LoVo (cell line): Measurements from ENCODE around the gene TDRD3.

Source experiments
- DNase-seq: peaks from one replicate; pipeline ENCODE4 v3.0.0-alpha.2; 2016; ENCODE audit warnings: low spot score

TDRD3 gene

DNA sequence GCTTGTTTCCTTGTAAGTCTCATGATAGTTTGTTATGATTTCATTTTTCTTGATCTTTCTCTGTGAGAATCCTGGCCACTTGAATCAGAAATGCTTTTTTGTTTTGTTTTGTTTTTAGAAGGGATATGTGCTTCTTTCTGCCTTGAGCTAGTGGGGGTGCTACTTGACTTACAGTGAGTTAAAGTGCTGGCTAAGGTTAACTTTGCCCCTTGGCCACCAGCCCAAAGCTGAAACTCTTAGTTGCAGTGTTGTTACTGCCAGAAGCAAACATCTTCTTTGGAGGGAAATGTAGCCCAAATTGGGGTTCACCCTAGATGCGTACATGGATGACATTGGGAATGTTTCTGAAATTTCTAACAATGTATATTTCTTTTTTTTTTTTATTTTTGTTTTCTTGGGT lies 57.4 kb downstream of the TDRD3 start:
- DNase-seq = no peak

DNA sequence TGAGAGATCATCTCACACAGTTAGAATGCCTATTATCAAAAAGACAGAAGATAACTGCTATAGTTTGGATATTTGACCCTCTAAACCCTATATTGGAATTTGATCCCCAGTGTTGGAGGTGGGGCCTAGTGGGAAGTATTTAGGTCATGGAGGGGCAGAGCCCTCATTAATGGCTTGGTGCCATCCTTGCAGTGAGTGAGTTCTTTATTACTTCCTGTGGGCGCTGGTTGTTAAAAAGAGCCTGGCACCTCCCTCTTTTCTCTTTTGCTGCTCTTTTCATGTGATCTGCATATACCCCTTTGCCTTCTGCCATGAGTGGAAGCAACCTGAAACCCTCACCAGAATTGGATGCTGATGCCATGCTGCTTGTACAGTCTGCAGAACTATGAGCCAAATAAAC lies 66.8 kb downstream of the TDRD3 start:
- no peak for DNase-seq

DNA sequence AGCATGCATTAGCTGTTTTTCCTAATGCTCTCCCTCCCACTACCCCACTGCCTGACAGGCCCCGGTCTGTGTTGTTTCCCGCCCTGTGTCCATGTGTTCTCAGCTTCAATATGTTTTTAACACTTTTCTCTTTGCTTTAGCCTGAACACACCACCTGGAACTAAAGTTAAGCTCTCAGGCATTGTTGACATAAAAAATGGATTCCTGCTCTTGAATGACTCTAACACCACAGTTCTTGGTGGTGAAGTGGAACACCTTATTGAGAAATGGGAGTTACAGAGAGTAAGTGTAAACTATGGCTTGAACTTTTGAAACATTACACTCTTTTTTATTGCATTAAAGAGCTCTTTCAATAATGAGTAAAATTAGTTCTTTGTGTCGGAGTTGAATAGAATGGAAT lies 70.1 kb downstream of the TDRD3 start:
- no peak for DNase-seq

DNA sequence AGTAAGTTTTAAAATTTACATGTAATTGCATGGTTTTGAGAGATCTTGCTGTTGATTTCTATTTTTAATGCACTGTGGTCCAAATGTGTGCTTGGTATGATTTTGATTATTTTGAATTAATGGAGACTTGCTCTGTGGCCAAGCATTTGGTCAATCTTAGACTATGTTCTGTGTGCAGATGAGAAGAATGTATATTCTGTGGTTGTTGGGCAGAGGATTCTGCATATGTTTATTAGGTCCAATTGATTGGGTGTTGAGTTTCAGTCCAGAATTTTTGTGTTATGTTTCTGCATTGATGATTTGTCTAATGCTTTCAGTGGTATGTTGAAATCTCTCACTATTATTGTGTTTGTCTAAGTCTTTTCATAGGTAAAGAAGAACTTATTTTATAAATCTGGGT lies 82.3 kb downstream of the TDRD3 start:
- no peak for DNase-seq

DNA sequence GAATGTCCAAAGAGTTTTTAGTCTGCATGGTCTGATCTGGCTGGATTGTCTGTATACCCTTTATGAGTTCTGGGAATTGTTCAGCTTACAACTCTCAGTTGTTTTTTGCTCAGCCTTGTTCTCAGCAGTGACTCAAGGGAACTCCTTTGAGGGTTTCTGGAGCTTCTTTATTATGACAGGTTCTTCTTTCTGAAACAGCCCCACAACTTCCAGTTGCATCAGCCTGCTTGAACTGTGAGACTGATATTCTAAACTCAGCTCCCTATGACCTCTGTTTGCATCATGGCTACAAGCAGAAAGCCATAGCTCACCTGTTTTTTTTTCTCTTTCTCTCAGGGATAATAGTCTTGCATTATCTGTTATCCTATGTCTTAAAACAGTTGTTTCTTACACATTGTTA lies 85.0 kb downstream of the TDRD3 start:
- DNase-seq = no peak

DNA sequence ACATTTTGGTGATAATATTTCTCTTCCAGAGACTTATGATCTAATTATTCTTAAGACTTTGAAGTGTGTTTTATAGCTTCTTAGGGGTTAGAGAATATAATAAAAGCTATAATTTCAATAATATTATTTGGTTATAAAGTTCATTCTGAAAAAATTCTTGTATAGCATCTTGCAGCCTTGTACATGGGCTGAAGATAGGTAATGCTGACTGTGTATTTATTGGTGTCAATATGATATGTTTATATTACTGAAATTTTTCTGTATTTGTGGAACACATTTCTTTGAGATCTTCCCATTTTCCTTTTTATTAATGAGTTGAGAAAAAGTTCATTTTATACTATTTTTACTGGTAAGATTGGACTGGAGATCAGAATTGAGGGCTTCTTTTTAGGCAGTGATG lies 87.8 kb downstream of the TDRD3 start:
- no peak for DNase-seq

DNA sequence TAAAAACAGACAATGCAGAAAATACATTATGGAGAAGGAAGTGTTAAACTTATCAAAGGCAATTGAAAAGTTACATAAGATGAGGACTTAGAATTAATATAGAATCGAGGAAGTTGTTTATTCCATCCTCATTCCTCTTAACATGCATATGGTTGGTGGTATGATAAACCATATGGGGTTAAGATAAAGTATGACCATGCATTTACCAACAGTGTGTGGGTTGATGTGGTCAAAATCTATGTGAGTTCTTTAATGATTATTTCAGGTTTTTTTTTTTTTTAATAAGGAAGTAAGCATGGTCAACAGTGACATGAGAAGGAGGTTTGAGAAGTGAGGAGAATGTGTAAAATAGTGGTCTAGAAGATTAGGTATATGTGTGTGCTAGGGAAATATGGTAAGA lies 94.5 kb downstream of the TDRD3 start:
- DNase-seq = no peak

DNA sequence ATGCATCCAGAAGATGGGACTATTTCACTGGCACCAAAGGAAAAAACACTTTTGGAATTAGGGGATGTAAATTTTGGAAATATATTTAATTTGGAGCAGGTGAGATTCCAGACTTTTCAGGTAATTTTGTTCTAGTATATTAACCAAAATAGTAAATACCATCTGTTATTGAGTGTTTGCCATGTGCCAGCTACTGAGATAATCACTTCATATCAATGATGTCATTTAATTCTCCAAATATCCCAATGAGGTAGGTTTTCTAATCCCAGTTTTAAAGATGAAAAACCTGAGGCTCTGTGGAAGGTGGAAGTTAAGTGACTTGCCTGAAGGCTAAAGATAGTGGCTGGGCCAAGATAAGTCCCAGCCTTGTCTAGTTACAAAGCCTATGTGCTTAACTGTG lies 95.2 kb downstream of the TDRD3 start:
- no peak for DNase-seq

DNA sequence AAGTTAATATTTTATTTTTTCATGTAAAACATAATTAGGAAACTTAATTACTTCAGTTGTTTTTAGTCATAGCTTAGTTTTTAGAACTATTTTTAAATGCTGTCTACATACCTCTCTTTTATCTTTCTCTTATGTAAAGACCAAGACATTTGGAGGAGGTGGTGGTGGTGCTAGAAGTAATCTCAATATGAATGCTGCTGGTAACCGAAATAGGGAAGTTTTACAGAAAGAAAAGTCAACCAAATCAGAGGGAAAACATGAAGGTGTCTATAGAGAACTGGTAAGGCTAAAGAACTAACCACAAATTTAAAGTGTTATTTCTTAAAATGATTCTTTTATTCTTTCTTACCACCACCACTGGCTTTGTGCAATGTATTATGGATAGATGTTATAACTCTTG lies 97.3 kb downstream of the TDRD3 start:
- DNase-seq = no peak

DNA sequence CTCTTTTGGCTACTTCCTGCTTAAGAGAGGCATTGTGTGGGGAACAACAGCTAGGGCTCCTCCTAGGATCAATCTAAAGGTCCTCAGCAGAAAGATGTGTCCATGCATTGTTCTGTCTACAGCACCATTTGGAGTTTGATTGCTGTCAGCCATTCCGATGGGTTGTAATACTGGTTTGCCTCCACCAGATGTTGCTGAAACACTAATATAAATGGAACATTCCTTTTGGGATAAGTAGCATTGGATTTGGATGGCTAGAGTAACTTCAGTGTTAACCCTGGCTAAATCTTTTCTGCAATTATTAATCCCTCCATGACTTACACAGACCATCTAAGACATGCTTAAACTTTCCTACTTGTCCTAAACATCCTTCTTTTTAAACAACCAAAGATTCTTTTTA lies 104.2 kb downstream of the TDRD3 start:
- no peak for DNase-seq

DNA sequence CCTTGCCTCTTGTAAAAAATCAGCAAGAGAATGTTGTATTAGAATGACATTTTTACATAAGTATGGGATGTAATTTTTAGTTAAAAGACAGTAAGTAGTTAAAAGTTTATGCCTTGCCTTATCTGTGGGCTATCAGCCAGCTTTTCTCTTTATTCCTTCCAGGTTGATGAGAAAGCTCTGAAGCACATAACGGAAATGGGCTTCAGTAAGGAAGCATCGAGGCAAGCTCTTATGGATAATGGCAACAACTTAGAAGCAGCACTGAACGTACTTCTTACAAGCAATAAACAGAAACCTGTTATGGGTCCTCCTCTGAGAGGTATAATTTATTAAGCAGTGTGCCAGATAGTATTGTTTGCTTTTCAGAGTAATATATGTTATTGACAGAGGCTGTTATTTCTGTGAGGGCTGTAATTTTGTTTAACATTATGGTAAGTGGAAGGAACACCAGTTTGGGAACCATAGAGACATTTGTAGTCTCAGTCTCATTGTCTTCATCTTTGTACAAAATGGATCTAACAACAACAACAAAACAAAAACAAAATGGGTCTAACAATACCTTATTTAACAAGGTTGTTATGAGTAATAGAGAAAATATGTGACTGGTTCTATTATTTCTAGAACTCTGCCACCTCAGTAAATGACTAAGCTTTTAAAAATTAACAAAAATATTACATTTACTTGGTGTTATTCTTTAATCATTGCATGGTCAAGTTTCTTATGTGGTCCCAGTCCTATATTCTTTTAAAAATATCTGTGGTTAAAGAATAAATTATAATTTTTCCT lies 112.8 kb downstream of the TDRD3 start:
- no peak for DNase-seq

DNA sequence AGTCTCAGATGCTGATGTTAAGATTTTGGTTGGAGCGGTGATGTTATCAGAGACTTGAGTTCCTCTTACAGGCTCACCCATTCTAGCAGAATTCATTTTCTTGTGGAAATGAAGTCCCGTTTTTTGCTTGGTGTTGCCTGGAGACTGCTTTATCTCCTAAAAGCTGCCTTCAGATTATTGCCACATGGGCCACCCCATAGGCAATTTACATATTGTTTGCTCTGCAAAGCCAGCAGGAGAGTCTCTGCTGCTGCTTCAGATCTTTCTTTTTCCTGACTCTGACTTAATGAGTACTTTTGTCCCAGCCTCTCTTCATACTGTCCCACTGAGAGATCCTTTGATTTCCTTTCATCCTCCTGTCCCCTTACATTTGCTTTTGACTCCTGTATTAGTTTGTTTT lies 114.6 kb downstream of the TDRD3 start:
- DNase-seq = no peak

DNA sequence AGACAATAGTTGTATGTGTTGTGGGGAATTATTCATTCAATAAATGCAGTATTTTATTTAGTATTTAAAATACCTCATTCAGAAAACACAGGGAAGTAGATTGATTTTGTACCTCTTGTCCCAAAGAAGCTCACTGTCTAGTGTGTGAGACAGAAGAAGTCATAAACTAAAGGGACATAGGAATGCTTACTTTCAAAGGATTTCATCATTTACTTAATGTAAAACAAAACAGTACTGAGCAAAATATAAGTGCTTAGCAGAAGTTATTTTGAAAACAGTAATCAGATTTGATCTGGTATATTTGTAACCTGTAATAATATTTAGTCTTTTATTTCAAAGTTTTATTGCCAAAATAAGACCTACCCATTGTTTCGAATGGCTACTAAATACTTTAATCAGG lies 117.9 kb downstream of the TDRD3 start:
- DNase-seq = no peak

DNA sequence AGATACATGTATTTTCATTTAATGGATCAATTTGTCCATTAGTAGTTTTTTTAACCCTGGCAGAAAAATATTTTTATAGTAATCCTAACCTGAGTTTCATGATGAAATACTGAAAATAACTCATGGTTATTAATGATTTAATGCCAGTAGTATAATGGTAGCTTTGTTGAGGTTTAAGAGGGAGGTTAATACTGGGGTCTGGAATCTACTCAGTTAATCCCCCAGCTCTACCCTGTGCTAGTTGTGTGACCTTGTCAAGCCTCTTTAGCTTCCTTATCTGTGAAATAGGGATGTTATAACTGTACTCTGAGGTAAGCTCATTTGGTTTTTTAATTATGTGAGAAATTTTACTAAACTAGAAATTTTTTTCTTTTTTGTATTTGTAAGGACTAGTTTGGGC lies 122.5 kb downstream of the TDRD3 start:
- no peak for DNase-seq

DNA sequence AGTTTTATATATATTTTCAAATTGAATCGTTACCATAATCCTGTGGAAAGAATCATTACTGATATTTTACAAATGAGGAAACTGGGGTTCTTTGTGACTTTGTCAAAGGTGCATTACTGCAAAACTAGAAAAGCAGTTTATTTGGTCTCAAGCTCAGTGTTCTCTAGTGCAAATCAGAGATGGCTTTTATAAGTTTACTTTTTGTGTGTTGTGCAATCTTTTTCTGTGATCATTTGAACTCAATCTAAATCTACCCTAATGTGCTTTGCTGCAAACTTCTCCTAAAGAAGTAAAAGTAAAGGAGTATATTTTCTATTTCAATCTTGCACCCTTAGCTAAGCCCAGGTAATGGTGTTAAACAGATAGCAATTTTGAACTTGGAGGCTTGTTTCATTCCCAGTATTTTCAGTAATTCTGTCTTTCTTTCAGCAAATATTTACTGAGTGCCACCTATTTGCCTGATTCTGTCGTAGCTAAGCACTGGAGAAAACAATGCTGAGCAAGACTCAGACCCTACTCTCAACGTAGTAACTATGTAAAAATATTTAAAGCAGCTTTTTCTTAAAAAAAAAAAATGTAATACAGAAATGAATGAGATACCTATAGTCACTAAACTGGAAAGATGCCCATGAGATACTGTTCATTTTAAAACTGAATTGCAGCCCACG lies 124.0 kb downstream of the TDRD3 start:
- no peak for DNase-seq

DNA sequence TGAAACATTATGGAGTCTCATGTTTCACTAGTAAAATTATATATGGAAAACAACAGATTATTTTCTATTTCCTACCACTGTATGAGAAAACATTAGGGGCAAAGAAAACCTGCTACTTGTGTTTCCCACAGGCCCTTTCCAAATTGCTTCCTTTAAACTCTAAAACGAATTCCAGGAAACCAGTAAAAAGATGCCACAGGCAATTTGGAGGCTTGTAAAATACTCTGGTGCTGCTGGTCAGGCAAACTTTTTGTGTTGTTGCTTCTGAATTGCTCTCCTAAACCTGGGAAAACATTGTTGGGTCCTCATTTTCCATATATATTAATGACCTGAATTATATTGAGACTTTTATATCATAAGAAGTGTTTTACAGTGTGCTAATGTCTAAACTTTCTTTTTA lies 141.5 kb downstream of the TDRD3 start:
- no peak for DNase-seq

DNA sequence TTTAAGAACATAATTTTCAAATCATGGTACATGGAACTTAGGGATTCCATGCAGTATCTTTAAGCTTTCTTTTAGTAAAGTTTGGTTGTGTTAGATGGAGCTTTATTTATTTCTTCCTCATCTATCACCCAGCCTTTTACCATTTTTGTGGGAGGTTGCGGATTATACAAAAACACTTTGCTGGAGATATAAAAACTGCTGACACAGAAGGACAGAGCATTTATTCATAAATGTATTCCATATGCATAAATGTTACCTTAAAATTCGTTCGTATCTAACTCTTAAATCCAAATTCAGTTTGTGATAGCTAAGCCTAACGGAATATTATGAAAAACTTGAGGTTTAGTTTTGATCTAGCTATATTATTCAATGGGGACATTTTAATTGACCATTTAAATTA lies 143.3 kb downstream of the TDRD3 start:
- DNase-seq = no peak

DNA sequence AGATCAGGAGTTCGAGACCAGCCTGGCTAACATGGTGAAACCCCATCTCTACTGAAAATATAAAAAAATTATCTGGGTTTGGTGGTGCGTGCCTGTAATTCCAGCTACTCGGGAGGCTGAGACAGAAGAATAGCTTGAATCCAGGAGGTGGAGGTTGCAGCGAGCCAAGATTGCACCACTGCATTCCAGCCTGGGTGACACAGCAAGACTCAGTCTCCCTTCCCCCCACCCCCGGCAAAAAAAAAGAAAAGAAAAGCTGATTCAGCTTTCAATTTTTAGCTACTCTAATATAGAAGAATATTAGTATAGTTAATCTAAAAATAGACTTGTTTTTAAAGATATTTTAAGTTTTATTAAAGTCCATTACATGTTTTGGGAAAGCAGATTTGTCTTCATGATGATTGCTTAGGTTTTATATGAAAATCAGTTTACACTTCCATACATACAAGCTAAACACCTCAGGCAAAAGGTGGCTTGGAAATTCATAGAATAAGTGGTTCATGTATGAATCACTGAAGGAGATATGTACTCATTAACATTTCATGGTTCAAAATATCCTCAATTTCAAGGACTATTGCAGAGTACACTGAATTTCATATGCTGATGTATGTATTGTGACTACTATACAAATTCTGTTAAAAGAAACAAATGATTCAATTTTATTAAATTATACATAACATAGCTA lies 165.2 kb downstream of the TDRD3 start:
- no peak for DNase-seq

DNA sequence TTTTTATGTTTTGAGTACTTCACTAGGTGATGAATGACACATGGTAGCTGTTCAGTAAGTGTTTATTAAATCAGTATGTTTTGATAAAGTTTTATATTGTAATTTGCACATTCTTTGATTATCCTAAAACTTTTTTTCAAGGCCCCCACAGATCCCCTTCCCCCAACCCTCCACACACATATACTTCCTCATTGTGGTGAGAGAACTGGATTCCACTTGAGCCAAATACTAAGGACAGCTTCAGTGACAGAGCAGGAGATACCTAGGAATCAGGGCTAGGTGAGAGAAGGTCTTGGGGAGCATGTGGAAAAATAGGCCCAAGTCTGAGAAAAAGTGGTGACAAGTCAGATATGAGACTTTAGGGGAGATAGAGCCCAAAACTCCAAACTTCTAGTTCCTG lies 174.6 kb downstream of the TDRD3 start:
- no peak for DNase-seq

DNA sequence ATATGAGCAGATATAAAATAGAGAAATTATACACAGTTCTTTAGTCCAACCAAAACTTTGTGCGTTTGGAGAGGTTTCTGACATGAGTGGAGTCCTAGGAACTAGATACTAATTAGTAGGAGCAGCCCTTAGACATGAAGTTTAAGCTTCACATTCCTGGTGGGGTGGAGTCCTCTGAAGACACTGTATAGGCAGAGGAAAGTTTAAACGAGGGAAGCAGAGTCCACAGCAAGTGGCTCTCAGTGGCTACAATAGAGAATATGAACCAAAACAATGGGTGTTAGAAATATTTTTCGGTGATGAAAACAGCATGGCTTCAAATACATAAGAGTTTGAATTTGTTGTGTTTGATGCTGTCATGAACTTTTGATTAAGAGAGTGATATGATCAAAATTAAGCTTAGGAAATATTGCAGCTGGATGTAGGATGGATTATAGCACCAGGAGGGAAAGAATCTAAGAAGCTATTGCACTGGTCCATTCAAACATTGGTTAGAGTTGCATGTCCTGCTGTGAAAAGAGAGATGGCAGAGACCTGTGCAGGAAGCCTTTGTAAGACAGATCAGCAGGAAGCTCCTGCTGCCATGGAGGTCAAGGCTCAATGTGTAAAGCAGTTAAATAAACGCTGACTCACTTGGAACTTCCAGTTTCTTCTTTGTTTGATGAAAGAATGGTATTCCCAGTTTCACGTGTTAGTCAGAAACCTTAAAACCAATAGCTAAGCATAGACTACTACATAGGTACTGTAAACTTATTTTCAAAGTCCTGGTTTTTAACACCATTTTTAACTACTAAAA lies 175.2 kb downstream of the TDRD3 start:
- DNase-seq = no peak

DNA sequence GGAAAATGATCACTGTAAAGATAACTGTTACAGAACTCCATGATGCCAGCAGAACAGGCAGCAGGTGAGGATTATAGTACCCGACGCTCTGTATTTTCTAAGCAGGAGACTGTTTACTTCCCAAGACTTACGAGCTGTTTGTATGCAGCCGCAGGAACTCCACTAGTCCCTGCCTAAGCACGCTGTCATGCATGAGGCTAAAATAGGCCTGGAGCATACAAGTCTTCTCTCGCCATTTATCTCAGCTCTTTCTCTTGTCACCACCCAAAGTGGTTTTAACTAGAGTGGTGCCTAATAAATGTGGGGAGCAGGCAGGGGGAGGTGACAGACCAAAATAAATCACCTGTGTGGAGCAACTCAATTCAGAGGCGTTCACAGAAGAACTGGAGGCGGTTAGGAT lies 175.8 kb downstream of the TDRD3 start:
- no peak for DNase-seq

DNA sequence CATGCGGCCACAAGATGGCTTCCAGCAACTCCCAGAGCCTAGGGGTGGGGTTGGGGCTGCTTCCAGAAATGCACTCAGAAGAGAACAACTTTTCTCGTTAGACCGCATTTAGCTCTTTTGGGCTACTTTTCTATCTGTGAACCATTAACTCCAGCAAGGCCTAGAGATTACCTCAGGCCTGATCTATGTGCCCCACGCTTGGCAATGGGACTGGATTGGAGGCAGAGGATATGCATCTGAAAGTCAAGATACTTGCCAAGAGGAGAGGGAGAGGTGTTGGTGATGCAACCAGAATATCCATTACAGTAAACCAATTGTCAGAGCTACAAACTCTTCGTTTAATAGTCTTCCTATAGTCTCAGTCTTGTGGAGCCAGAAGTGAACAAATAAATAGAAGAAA lies 177.7 kb downstream of the TDRD3 start:
- no peak for DNase-seq

DNA sequence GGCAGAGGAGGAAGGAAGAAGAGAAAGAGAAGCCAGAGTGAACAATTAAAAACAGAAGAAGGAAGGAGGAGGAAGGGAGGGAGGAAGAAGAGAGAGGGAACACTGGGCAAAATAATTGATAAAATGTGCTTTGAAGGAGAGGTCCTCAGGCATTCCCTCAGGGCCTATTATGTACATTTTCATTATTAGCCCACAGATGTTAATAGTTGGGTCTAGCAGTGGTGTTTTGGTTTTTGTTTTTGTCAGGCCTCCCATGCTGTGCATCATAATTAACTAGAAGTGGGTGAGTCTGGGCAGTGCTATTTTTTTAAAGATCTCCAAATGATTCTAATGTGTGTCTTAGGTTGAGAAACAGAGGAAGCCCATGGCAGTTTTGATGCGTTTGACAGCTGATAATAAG lies 178.1 kb downstream of the TDRD3 start:
- DNase-seq = no peak
